Spleen (tissue), 7 donors: ENCODE results near the gene CACNG7.

ENCODE experiments used
- POLR2A ChIP-seq, 3 donors: fragments of 450-650 bp; IDR thresholded peaks; one replicate each; pipeline ENCODE4 v1.5.1; 2017; ENCODE audit warnings: antibody characterized with exemption in 3 of 3, mild to moderate bottlenecking in 1 of 3
- POLR2AphosphoS5 ChIP-seq, 3 donors: sonication (generic); formaldehyde crosslinking; IDR thresholded peaks; one replicate each; pipeline ENCODE4 v1.5.1; 2017; ENCODE audit warnings: antibody characterized with exemption in 3 of 3
- TF ChIP-seq, protein P1 (sequence below), 11 experiments: fragments of 200-600 bp in 7 of 11; fragments of 450-650 bp in 4 of 11; sonication (generic) in 4 of 11; IDR thresholded peaks in 8 of 11; conservative IDR thresholded peaks in 3 of 11; 1 replicate in 7 of 11; 2 replicates in 4 of 11; pipeline versions ENCODE4 v1.4.0 to v1.8.0; 2016 to 2021; ENCODE audit warnings: antibody characterized with exemption in 11 of 11, inconsistent platforms in 4 of 11, mild to moderate bottlenecking in 1 of 11
- donor health status: DM: no; HTN: no; CAD: no; lungs with moderate emphysema.
- donor health status: DM: no; HTN: no; CAD: no.
- donor health status: DM: no; HTN: no; CAD: no.

GRCh38 chr19:53992211-53992610 lies 83.1 kb downstream of the CACNG7 start:
- no peak for TF ChIP-seq POLR2A (IDR thresholded peaks at IDR 0.05)
- TF ChIP-seq, protein P1, sequence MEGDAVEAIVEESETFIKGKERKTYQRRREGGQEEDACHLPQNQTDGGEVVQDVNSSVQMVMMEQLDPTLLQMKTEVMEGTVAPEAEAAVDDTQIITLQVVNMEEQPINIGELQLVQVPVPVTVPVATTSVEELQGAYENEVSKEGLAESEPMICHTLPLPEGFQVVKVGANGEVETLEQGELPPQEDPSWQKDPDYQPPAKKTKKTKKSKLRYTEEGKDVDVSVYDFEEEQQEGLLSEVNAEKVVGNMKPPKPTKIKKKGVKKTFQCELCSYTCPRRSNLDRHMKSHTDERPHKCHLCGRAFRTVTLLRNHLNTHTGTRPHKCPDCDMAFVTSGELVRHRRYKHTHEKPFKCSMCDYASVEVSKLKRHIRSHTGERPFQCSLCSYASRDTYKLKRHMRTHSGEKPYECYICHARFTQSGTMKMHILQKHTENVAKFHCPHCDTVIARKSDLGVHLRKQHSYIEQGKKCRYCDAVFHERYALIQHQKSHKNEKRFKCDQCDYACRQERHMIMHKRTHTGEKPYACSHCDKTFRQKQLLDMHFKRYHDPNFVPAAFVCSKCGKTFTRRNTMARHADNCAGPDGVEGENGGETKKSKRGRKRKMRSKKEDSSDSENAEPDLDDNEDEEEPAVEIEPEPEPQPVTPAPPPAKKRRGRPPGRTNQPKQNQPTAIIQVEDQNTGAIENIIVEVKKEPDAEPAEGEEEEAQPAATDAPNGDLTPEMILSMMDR (IDR thresholded peaks at IDR 0.05 in 8 of 11, conservative IDR thresholded peaks at IDR 0.05 in 3 of 11) = no peak
- no peak for TF ChIP-seq POLR2AphosphoS5 (IDR thresholded peaks at IDR 0.05)
